Fibroblast of skin of abdomen (primary cell): ENCODE data around the gene ATP6V1B1.

Experiments used
- DNase-seq: peaks from one replicate; pipeline ENCODE4 v3.0.0-alpha.2; 2013

ATP6V1B1 gene

DNA sequence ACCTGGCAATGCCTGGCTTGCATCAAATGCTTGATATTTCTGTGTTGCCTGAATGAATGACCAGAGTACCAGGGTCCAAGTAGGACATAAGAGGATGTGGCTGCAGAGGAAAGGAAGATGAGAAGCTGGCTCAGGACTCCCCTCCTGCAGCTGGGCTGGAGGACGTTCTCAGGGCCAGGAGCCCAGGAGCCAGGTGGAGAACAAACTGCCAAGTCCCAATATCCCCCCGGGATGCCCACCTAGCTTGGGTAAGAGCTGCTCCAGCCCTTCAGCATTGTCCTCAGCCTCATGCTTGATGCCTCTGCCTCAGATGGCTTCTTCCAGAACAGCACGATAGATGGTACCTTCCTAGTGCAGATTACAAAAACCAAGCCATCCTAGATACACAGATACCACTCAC, 8.6 kb upstream of the ATP6V1B1 start:
- DNase-seq = no peak

GRCh38 chr2:70927641-70928040, 8.1 kb upstream of the ATP6V1B1 start:
- DNase-seq = no peak

DNA sequence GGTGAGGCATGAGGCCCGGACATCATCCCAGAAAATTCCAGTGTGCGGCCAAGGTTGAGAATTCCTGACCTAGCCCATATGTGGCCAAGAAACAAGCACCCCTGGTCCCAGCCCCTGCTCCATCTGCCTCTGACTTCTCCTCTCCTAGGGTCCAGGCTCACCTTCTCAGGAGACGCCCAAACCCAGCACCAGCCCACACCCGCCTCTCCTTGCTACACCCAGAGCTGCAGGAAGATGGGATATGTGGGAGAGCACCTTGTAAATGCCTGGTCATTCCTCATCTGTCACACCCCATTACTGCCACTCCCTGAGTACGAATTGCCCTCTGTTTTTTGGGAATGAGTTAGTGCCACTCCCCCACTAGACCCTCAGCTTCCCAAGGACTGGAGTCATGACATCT, 7.3 kb upstream of the ATP6V1B1 start:
- no peak for DNase-seq

- DNase-seq = no peak
Measured at GRCh38 chr2:70930371-70931329, 5.0 kb upstream of the ATP6V1B1 start.

DNA sequence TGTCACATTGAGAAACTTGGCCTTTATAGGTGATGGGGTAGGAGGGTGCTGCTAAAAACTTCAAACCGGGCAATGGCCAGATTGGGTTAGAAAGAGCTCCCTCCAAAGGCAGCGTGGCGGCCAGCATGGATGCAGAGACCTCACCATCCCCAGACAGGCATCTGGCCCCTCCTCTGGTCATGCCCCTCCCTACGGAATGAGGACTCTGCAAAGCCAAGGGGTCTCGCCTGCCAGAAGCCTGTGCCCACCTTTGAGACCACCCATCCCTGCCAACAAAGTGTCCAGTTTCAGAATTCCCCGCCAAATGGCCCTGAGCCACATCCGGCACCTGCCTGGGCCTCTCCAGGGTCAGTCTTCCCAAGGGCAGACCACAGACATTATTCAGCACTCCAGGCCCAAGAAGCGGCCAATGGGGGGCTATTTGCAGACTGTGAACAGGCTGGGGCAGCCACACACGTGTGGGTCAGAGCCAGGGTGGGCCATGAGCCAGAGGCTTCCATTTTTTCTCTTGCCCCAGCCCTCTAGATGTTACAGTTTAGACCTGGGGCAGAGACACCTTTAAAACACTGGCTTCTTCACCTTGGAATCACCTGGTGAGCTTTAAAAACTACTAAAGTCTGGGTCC, 4.2 kb upstream of the ATP6V1B1 start:
- no peak for DNase-seq

DNA sequence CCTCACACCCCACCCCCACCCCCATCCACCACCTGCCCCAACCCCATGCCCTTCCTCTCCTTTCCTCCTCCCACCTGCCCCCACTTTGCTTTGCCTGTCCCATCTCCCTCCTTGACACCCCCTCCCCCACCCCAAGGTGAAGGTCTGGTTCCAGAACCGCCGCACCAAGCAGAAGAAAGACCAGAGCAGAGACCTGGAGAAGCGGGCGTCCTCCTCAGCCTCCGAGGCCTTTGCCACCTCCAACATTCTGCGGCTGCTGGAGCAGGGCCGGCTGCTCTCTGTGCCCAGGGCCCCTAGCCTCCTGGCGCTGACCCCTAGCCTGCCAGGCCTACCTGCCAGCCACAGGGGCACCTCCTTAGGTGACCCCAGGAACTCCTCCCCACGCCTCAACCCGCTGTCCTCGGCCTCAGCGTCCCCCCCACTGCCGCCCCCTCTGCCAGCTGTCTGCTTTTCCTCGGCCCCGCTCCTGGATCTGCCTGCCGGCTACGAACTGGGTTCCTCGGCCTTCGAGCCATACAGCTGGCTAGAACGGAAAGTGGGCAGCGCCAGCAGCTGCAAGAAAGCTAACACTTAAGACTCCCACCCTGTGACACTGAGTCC, 3.0 kb upstream of the ATP6V1B1 start:
- no peak for DNase-seq

DNA sequence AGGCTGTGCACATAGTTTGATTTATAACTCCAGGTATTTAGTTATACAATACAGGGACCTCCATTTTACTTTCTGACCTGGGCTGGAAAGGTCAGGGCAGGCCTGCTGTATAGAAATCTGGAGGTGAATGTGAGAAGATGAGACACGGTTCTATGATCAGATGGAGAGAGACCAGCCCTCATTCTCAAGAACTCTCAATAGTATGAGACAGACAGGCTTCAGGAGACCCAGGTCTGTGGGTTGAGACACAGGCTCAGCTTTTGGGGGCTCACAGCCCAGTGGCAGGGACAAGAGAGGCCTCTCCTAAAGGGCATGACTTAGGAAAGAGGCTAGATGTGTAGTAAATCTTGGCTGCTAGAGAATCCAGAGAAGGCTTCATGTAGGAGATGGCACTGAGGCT, 719 bp upstream of the ATP6V1B1 start:
- no peak for DNase-seq

GRCh38 chr2:70936165-70936978, 672 bp downstream of the ATP6V1B1 start:
- no peak for DNase-seq

DNA sequence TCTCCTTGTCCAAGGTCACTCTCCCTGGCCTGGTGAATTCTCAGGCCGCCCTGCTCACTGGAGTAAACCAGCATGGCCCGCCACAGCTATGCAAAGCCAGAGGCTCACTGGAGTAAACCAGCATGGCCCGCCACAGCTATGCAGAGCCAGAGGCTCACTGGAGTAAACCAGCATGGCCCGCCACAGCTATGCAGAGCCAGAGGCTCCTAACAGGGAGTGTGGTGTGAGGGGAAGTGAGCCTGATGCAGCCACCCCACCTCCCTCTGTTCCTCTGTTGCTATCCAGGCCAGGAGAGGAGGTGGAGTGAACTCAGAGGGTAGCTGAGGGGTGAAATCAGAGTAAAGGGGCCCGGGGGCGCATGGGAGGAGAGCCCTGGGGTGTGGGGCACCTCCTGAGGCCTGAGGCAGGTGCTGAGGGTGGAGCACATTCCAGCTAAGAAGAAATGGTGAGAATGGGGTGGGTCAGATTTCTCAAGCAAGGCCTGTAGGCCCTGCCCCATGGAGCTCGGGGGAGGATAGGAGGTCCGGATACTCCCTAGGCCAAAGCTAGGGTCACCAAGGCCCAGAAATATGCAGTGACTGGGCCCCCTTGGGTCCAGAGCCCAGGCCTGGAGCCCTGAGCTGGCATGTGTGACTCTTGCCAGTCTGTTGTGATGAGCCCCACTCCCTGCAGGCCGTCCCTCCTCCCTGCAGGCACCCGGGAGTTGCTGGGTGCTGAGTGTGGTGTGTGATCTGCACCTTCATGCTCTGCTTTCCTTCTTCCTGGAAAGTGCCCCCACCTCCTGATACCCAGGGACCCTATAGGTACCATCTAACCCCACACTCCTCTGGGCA, 1.5 kb downstream of the ATP6V1B1 start:
- no peak for DNase-seq

- DNase-seq = no peak
Measured at GRCh38 chr2:70937866-70938585, 2.3 kb downstream of the ATP6V1B1 start.

GRCh38 chr2:70938586-70938950, 2.9 kb downstream of the ATP6V1B1 start:
- no peak for DNase-seq

GRCh38 chr2:70939001-70939838, 3.5 kb downstream of the ATP6V1B1 start:
- no peak for DNase-seq

- no peak for DNase-seq
Measured at GRCh38 chr2:70939839-70940580, 4.3 kb downstream of the ATP6V1B1 start.

GRCh38 chr2:70941186-70941585, 5.5 kb downstream of the ATP6V1B1 start:
- DNase-seq = no peak

DNA sequence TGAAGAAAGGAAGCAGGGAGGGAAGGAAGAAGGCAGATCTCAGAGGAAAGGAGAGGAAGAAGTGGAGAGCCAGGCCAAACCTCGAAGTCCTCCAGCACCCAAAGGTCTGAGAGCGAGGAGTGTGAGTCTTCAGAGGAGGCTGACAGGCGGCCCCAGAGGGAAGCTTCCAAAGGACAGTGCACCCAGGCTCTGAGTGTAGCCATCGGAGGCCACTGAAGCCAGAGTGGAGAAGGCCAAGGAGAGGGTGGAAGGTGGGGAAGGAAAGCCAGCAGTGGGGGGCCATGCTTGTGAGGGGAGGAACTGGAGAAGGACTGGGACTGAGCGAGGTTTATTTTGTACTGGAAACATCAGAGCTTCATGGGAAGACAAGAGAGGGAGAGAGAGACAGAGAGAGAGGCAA, 6.0 kb downstream of the ATP6V1B1 start:
- no peak for DNase-seq

GRCh38 chr2:70942396-70943204, 6.9 kb downstream of the ATP6V1B1 start:
- DNase-seq = no peak

DNA sequence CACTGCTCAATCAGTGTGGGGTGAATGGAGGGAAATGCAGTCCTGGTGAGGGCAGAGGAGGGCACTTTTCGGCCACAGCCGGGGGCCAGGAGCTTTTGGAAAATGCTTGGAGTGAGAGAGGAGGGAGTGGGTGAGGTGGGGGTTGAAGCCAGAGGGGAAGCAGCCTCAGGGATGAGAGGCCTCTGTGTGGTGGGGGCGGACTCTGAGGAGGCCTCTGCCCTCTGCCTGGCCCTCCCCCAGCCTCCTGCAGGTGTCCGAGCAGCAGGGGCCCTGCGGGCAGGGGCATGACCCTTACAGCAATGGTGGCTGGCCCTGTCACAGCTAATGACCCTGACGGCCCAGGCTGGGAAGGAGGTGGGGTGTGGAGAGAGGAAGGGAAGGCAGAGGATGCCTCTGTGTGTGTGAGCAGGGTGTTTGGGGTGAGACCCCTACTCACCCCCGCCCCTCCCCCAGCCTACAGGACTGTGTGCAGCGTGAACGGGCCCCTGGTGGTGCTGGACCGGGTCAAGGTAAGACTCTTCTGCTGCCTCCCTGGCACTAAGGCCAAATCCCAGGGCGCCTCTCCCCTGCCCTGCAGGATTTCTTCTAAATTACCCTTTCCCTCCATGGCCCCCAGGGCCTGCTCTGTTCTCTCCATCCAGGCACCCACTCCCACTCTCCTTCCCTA, 7.6 kb downstream of the ATP6V1B1 start:
- DNase-seq = no peak

DNA sequence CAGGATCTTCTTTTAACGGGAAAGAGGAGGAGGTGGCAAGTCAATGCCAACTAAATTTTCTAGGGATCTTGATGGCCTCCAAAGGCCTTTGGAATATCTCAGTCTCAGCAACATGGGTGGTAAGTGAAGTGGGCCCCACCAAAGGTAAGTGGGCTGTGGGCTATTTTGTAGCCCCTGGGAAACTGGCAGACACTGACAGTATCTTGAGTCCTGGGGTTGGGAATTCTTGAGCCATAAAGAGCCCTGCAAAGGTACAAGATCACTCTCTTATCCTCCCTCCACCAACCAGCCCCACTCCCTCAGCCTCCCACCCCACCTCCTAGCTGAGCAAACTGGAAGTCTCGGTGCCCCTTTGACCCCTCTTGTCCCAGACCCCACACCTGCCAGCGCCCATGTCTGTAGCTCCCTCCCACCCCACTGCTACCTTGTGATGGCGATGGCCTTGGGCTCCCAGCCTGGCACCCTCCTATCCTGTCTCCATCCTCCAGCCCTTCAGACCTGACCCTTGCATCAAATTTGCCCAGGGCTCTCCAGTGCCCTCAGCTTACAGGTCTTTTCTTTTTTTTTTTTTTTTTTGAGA, 8.5 kb downstream of the ATP6V1B1 start:
- no peak for DNase-seq
